OCI-LY7 (cell line): ENCODE measurements around the gene KCNK5. TPM values are rescaled to one million over a fixed set of nuclear protein-coding genes. Genes with fewer than 3 reads are reported as not detected.

Experiments used
- BruUV-seq: library from RNA; stranded (reverse); fragments of 400-500 nt; replicated peaks from 2 replicates; lab custom pipeline; 2021; lab: Mats Ljungman, UMichigan
- CTCF ChIA-PET: fragments of 300-600 bp; sonication (Branson Sonifier 250); formaldehyde crosslinking; loops from one replicate; lab custom pipeline; 2022; ENCODE audit warnings: antibody characterized with exemption; ENCODE audit not compliant: unreplicated experiment; lab: Charles Lee
- POLR2A ChIA-PET: fragments of 300-600 bp; sonication (Branson Sonifier 250); formaldehyde crosslinking; loops from one replicate; lab custom pipeline; 2022; ENCODE audit warnings: antibody characterized with exemption; lab: Charles Lee
- DNase-seq: peaks from one replicate; pipeline ENCODE4 v3.0.0-alpha.2; 2015; ENCODE audit warnings: low spot score
- H2AFZ ChIP-seq: fragments of 200-600 bp; sonication (generic), shearing (Covaris generic); 2 replicates; pipeline ENCODE4 v1.6.1; 2014; ENCODE audit warnings: mild to moderate bottlenecking, antibody characterized with exemption, low read length, moderate library complexity
- H3K27ac ChIP-seq: fragments of 200-600 bp; sonication (generic); 2 replicates; pipeline ENCODE4 v1.5.1; 2014; ENCODE audit warnings: mixed run types, low read depth, mild to moderate bottlenecking, moderate library complexity, low read length, inconsistent platforms; ENCODE audit not compliant: poor library complexity, severe bottlenecking
- H3K36me3 ChIP-seq: fragments of 200-600 bp; sonication (generic); 2 replicates; pipeline ENCODE4 v1.6.1; 2014; ENCODE audit warnings: mild to moderate bottlenecking, antibody characterized with exemption, low read length, moderate library complexity, mixed read lengths; ENCODE audit not compliant: insufficient read depth
- H3K4me1 ChIP-seq: fragments of 200-600 bp; sonication (generic); 2 replicates; pipeline ENCODE4 v1.5.1; 2014; ENCODE audit warnings: mild to moderate bottlenecking, low read length; ENCODE audit not compliant: insufficient read depth, poor library complexity, severe bottlenecking
- H3K4me2 ChIP-seq: fragments of 200-600 bp; sonication (generic); 2 replicates; pipeline ENCODE4 v1.6.1; 2014; ENCODE audit warnings: mild to moderate bottlenecking, low read length
- H3K4me3 ChIP-seq: fragments of 200-600 bp; sonication (generic); 2 replicates; pipeline ENCODE4 v1.5.1; 2014; ENCODE audit warnings: mild to moderate bottlenecking, low read depth, low read length; ENCODE audit not compliant: poor library complexity, severe bottlenecking
- H3K79me2 ChIP-seq: fragments of 200-600 bp; sonication (generic); 2 replicates; pipeline ENCODE4 v1.6.1; 2016; ENCODE audit warnings: low read depth, mild to moderate bottlenecking, low read length, moderate library complexity, mixed read lengths; ENCODE audit not compliant: insufficient read depth
- H3K9me2 ChIP-seq: fragments of 200-600 bp; sonication (generic); 2 replicates; pipeline ENCODE4 v1.6.1; 2016; ENCODE audit warnings: mild to moderate bottlenecking, low read length, mixed read lengths; ENCODE audit not compliant: insufficient read depth
- H3K9me3 ChIP-seq: fragments of 200-600 bp; sonication (generic); 2 replicates; pipeline ENCODE4 v1.6.1; 2014; ENCODE audit warnings: mild to moderate bottlenecking, mixed run types, low read length, mixed read lengths
- H4K20me1 ChIP-seq: fragments of 200-600 bp; sonication (generic); 2 replicates; pipeline ENCODE4 v1.6.1; 2014; ENCODE audit warnings: mild to moderate bottlenecking, antibody characterized with exemption, low read length, moderate library complexity, mixed read lengths; ENCODE audit not compliant: insufficient read depth
- EZH2phosphoT487 ChIP-seq: fragments of 200-600 bp; sonication (generic); IDR thresholded peaks from 2 replicates; pipeline ENCODE4 v1.6.1; 2018; ENCODE audit warnings: low read depth, borderline replicate concordance, mild to moderate bottlenecking, mixed run types, antibody characterized with exemption, low read length, moderate library complexity, mixed read lengths
- intact Hi-C: fragments of 100-400 bp; cut with micrococcal nuclease; formaldehyde crosslinking; loops from one replicate; pipeline ENCODE4 v1.10.0; 2022; ENCODE audit not compliant: unreplicated experiment
- total RNA-seq, 2 experiments: library from RNA; depleted of rRNA in 1 of 2; stranded (reverse); fragments of >200 nt in 1 of 2; shearing (Covaris generic) in 1 of 2; gene quantifications; 2 replicates each; pipeline ENCODE4 v1.2.3, GENCODE V29; 2014 to 2022
- TF ChIP-seq, protein P1 (sequence below): fragments of 200-600 bp; sonication (generic); conservative IDR thresholded peaks from 2 replicates; pipeline ENCODE4 v1.5.1; 2014; ENCODE audit warnings: mild to moderate bottlenecking, antibody characterized with exemption, low read length, moderate library complexity, mixed read lengths

KCNK5 gene
- total RNA-seq, 2 experiments from 2014 or later = not detected

DNA sequence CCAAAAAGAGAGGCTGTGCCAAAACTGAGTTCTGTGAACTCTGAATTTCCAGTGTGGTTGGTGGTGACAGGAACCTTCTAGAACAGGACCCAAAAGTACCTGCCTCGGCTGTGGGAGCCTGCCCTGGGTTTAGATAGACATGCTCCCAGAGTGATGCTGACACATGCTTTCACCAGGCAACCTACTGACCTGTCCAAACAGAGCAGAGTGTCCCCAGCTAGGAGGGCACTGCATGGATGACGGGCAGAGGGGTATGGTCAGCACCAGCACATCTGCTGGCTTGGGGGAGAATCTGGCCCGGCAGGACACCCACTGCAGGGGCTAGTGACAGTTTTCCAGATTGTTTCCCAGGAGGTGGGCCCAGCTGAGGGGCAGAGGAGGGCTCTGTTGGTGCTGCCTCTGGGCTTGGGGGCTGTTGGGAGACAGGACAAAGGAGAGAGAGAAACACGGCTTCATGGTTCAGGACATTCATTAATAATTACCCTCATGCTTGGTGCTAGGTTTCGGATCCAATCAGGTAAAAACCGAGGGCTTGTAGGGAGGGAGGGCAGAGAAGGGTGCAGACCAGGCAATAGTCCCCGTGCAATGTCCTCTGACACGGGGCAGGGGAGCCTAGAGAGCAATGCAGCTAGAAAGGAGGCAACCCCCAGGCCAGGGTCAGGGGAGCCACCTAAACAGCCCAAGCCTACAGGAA is 15.0 kb downstream of the KCNK5 start:
- no peak for DNase-seq
- Histone ChIP-seq H4K20me1 (no peaks in the 10 kb centered on the region), H3K79me2 (no peaks in the 10 kb centered on the region), H3K27ac (no peak overlapping the region), H3K36me3 (no peaks in the 10 kb centered on the region), H3K4me1 (peaks cover 4% of the 10 kb centered on the region), H3K9me3 (no peaks in the 10 kb centered on the region), H3K4me2 (no peak overlapping the region), H3K9me2 (no peaks in the 10 kb centered on the region), H2AFZ (no peak overlapping the region), H3K4me3 (no peak overlapping the region)
- intact Hi-C loops = no loop called here
- ChIA-PET CTCF (no interaction called here), POLR2A (no interaction called here)
- BruUV-seq = no TSS peak
- TF ChIP-seq, protein P1, sequence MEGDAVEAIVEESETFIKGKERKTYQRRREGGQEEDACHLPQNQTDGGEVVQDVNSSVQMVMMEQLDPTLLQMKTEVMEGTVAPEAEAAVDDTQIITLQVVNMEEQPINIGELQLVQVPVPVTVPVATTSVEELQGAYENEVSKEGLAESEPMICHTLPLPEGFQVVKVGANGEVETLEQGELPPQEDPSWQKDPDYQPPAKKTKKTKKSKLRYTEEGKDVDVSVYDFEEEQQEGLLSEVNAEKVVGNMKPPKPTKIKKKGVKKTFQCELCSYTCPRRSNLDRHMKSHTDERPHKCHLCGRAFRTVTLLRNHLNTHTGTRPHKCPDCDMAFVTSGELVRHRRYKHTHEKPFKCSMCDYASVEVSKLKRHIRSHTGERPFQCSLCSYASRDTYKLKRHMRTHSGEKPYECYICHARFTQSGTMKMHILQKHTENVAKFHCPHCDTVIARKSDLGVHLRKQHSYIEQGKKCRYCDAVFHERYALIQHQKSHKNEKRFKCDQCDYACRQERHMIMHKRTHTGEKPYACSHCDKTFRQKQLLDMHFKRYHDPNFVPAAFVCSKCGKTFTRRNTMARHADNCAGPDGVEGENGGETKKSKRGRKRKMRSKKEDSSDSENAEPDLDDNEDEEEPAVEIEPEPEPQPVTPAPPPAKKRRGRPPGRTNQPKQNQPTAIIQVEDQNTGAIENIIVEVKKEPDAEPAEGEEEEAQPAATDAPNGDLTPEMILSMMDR = no peak
- TF ChIP-seq EZH2phosphoT487 = no peak

DNA sequence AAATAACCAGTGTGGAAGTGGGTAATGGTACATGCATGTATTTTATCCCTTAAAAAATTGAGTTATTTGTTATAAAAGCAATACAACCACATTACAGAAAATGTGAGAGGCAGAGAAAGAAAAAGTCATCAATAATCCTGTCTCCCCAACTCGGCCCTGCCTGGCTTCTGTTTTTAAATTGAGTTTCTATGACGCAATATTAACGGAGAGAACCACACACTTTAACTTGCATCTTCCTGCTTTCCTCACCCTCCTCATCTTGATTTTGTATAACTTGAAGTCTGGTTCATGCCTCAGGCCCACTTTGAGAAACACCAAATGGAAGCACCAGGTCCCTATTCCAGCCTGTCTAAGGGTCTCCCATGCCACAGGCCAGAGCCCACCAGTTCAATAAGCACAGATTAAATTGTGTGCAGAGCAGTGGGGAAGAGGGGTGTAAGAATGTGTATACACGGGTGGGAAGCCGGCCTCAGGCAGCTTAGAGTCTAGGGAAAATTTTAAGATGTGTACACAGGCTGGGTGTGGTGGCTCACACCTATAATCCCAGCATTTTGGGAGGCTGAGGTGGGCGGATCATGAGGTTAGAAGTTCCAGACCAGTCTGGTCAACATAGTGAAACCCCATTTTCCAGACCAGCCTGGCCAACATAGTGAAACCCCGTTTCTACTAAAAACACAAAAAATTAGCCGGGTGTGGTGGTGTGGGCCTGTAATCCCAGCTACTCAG is 15.9 kb downstream of the KCNK5 start:
- DNase-seq = no peak
- Histone ChIP-seq H3K9me2 (no peaks in the 10 kb centered on the region), H3K4me1 (no peaks in the 10 kb centered on the region), H3K27ac (no peak overlapping the region), H3K36me3 (no peaks in the 10 kb centered on the region), H2AFZ (no peak overlapping the region), H3K9me3 (no peaks in the 10 kb centered on the region), H3K4me3 (no peak overlapping the region), H3K4me2 (no peak overlapping the region), H3K79me2 (no peaks in the 10 kb centered on the region), H4K20me1 (no peaks in the 10 kb centered on the region)
- BruUV-seq = no TSS peak
- CTCF ChIA-PET = no interaction called here
- intact Hi-C loops = no loop called here
- TF ChIP-seq EZH2phosphoT487 = no peak
- TF ChIP-seq, protein P1 = no peak
- POLR2A ChIA-PET = no interaction called here

DNA sequence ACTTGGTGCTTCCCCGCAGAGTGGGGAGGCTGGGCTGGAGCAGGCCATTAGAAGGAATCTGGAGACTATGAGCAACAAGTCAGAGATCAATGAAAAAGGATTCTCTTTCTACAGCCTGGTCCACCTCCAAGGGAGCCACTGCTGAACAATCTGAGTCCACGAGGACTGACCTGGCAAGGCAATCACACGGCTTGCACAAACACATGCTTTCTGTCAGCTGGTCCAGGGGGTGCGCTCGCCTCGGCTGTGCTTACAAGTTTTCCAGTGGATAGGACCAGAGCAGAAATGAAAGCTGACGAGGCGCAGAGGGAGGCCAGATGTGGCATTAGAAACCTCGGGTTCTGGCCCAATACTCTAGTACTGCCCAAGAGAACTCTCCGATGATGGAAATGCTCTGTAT is 18.1 kb downstream of the KCNK5 start:
- H3K79me2 ChIP-seq = no peaks in the 10 kb centered on the region
- ChIA-PET POLR2A (no interaction called here), CTCF (no interaction called here)

More for the DNA sequence above, 18.1 kb downstream of the KCNK5 start:
- Histone ChIP-seq H3K4me2 (no peak overlapping the region), H3K9me2 (no peaks in the 10 kb centered on the region), H3K36me3 (no peaks in the 10 kb centered on the region), H3K4me1 (no peaks in the 10 kb centered on the region), H4K20me1 (no peaks in the 10 kb centered on the region), H3K4me3 (no peak overlapping the region), H3K9me3 (no peaks in the 10 kb centered on the region), H2AFZ (no peak overlapping the region), H3K27ac (no peak overlapping the region)
- no TSS peak for BruUV-seq
- TF ChIP-seq, protein P1 = no peak
- no peak for TF ChIP-seq EZH2phosphoT487
- DNase-seq = no peak
- intact Hi-C loops = no loop called here
